Measurements from ENCODE around the gene SKA1.

DNA sequence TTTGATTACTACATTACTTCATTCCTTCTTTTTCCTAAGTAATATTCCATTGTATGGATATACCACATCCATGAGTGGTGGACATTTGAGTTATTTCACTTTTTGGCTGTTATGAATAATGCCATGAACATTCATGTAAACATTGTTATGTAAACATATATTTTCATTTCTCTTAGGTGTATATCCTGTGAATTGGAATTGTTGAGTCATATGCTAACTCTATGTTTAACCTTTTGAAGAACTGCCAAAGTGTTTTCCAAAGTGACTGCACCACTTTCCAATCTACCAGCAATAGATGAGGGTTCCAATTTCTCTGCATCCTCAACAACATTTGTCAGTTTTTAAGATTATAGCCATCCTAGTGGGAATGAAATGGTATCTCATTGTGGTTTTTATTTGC, 44.7 kb upstream of the SKA1 start:
- TF ChIP-seq STAT5B (CRISPR knock-in tag; IDR thresholded peaks at IDR 0.05) (no peak), ZNF584 (CRISPR knock-in tag; IDR thresholded peaks at IDR 0.05; ENCODE audit: low read depth) (no peak), SP2 (IDR thresholded peaks at IDR 0.05; ENCODE audit: extremely low read depth, low read depth, low read length, poor library complexity, severe bottlenecking) (no peak), NFE2 (IDR thresholded peaks at IDR 0.05; ENCODE audit: low read depth) (no peak), RNF2 (IDR thresholded peaks at IDR 0.05) (no peak), ZNF695 (CRISPR knock-in tag; IDR thresholded peaks at IDR 0.05) (no peak), ZNF766 (CRISPR knock-in tag; conservative IDR thresholded peaks at IDR 0.05) (no peak), NCOA4 (IDR thresholded peaks at IDR 0.05; ENCODE audit: partially characterized antibody) (no peak), RCOR1 (IDR thresholded peaks at IDR 0.05; ENCODE audit: borderline replicate concordance in 1 of 2, low read depth in 2 of 2, low read length in 2 of 2) (no peak), EP300 (IDR thresholded peaks at IDR 0.05; ENCODE audit: low read length) (no peak)
- TF ChIP-seq, protein P1, sequence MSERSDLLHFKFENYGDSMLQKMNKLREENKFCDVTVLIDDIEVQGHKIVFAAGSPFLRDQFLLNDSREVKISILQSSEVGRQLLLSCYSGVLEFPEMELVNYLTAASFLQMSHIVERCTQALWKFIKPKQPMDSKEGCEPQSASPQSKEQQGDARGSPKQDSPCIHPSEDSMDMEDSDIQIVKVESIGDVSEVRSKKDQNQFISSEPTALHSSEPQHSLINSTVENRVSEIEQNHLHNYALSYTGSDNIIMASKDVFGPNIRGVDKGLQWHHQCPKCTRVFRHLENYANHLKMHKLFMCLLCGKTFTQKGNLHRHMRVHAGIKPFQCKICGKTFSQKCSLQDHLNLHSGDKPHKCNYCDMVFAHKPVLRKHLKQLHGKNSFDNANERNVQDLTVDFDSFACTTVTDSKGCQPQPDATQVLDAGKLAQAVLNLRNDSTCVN (CRISPR knock-in tag; IDR thresholded peaks at IDR 0.05): no peak
- TF ChIP-seq, protein P2, sequence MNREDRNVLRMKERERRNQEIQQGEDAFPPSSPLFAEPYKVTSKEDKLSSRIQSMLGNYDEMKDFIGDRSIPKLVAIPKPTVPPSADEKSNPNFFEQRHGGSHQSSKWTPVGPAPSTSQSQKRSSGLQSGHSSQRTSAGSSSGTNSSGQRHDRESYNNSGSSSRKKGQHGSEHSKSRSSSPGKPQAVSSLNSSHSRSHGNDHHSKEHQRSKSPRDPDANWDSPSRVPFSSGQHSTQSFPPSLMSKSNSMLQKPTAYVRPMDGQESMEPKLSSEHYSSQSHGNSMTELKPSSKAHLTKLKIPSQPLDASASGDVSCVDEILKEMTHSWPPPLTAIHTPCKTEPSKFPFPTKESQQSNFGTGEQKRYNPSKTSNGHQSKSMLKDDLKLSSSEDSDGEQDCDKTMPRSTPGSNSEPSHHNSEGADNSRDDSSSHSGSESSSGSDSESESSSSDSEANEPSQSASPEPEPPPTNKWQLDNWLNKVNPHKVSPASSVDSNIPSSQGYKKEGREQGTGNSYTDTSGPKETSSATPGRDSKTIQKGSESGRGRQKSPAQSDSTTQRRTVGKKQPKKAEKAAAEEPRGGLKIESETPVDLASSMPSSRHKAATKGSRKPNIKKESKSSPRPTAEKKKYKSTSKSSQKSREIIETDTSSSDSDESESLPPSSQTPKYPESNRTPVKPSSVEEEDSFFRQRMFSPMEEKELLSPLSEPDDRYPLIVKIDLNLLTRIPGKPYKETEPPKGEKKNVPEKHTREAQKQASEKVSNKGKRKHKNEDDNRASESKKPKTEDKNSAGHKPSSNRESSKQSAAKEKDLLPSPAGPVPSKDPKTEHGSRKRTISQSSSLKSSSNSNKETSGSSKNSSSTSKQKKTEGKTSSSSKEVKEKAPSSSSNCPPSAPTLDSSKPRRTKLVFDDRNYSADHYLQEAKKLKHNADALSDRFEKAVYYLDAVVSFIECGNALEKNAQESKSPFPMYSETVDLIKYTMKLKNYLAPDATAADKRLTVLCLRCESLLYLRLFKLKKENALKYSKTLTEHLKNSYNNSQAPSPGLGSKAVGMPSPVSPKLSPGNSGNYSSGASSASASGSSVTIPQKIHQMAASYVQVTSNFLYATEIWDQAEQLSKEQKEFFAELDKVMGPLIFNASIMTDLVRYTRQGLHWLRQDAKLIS (CRISPR knock-in tag; IDR thresholded peaks at IDR 0.05): no peak
- TF ChIP-seq, protein P3, sequence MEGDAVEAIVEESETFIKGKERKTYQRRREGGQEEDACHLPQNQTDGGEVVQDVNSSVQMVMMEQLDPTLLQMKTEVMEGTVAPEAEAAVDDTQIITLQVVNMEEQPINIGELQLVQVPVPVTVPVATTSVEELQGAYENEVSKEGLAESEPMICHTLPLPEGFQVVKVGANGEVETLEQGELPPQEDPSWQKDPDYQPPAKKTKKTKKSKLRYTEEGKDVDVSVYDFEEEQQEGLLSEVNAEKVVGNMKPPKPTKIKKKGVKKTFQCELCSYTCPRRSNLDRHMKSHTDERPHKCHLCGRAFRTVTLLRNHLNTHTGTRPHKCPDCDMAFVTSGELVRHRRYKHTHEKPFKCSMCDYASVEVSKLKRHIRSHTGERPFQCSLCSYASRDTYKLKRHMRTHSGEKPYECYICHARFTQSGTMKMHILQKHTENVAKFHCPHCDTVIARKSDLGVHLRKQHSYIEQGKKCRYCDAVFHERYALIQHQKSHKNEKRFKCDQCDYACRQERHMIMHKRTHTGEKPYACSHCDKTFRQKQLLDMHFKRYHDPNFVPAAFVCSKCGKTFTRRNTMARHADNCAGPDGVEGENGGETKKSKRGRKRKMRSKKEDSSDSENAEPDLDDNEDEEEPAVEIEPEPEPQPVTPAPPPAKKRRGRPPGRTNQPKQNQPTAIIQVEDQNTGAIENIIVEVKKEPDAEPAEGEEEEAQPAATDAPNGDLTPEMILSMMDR (IDR thresholded peaks at IDR 0.05 in 2 of 3, conservative IDR thresholded peaks at IDR 0.05 in 1 of 3; ENCODE audit: insufficient read depth in 2 of 3, low read depth in 1 of 3, low read length in 3 of 3): no peak
